Measurements from ENCODE around the gene TTC13.

TTC13 gene

GRCh38 chr1:230950404-230950803 is 28.3 kb downstream of the TTC13 start:
- no peak for DNase-seq (ENCODE audit: low spot score)

GRCh38 chr1:230948903-230949302 is 29.8 kb downstream of the TTC13 start:
- no peak for DNase-seq (ENCODE audit: low spot score)

- DNase-seq (ENCODE audit: low spot score), result no peak
Measured at GRCh38 chr1:230948301-230948700, 30.4 kb downstream of the TTC13 start.

GRCh38 chr1:230943048-230943593 is 35.5 kb downstream of the TTC13 start:
- DNase-seq (ENCODE audit: low spot score), result no peak

- peak; percentile 55 for DNase-seq (ENCODE audit: low spot score)
Measured at GRCh38 chr1:230940848-230941247, 37.8 kb downstream of the TTC13 start.

GRCh38 chr1:230939806-230940489 is 38.7 kb downstream of the TTC13 start:
- DNase-seq (ENCODE audit: low spot score), result no peak

- DNase-seq (ENCODE audit: low spot score), result no peak
Measured at GRCh38 chr1:230938924-230939368, 39.7 kb downstream of the TTC13 start.

GRCh38 chr1:230937371-230937770 is 41.3 kb downstream of the TTC13 start:
- peak; percentile 25 for DNase-seq (ENCODE audit: low spot score)

- no peak for DNase-seq (ENCODE audit: low spot score)
Measured at GRCh38 chr1:230936475-230936874, 42.2 kb downstream of the TTC13 start.

GRCh38 chr1:230935852-230936251 is 42.8 kb downstream of the TTC13 start:
- no peak for DNase-seq (ENCODE audit: low spot score)

GRCh38 chr1:230930986-230931385 is 47.7 kb downstream of the TTC13 start:
- DNase-seq (ENCODE audit: low spot score), result no peak

- no peak for DNase-seq (ENCODE audit: low spot score)
Measured at GRCh38 chr1:230926182-230926581, 52.5 kb downstream of the TTC13 start.

- no peak for DNase-seq (ENCODE audit: low spot score)
Measured at GRCh38 chr1:230925608-230926007, 53.1 kb downstream of the TTC13 start.

GRCh38 chr1:230923176-230923575 is 55.5 kb downstream of the TTC13 start:
- DNase-seq (ENCODE audit: low spot score), result no peak

GRCh38 chr1:230922620-230923019 is 56.0 kb downstream of the TTC13 start:
- no peak for DNase-seq (ENCODE audit: low spot score)

GRCh38 chr1:230919207-230919606 is 59.5 kb downstream of the TTC13 start:
- no peak for DNase-seq (ENCODE audit: low spot score)

GRCh38 chr1:230917284-230918135 is 61.2 kb downstream of the TTC13 start:
- peak; percentile 77 for DNase-seq (ENCODE audit: low spot score)

- DNase-seq (ENCODE audit: low spot score), result no peak
Measured at GRCh38 chr1:230916587-230917283, 61.9 kb downstream of the TTC13 start.

GRCh38 chr1:230915078-230915477 is 63.6 kb downstream of the TTC13 start:
- no peak for DNase-seq (ENCODE audit: low spot score)

- DNase-seq (ENCODE audit: low spot score), result peak; percentile 36
Measured at GRCh38 chr1:230913496-230913895, 65.2 kb downstream of the TTC13 start.

- no peak for DNase-seq (ENCODE audit: low spot score)
Measured at GRCh38 chr1:230910755-230911117, 67.9 kb downstream of the TTC13 start.

GRCh38 chr1:230909974-230910754 is 68.5 kb downstream of the TTC13 start:
- no peak for DNase-seq (ENCODE audit: low spot score)
